ENCODE results near the gene CRTC1. TPM values are rescaled to one million over a fixed set of nuclear protein-coding genes. Genes with fewer than 3 reads are reported as not detected.
A peak's percentile ranks its signal among the peaks of the same experiment; 100 is the strongest.

The CRTC1 gene
- total and polyA plus RNA-seq, 9 of the 15 experiments (the other 6 are each of a cell fraction or from before 2014, with no cell fraction given): 0.25 to 3.8 (median 1.2) TPM; not detected in 2

DNA sequence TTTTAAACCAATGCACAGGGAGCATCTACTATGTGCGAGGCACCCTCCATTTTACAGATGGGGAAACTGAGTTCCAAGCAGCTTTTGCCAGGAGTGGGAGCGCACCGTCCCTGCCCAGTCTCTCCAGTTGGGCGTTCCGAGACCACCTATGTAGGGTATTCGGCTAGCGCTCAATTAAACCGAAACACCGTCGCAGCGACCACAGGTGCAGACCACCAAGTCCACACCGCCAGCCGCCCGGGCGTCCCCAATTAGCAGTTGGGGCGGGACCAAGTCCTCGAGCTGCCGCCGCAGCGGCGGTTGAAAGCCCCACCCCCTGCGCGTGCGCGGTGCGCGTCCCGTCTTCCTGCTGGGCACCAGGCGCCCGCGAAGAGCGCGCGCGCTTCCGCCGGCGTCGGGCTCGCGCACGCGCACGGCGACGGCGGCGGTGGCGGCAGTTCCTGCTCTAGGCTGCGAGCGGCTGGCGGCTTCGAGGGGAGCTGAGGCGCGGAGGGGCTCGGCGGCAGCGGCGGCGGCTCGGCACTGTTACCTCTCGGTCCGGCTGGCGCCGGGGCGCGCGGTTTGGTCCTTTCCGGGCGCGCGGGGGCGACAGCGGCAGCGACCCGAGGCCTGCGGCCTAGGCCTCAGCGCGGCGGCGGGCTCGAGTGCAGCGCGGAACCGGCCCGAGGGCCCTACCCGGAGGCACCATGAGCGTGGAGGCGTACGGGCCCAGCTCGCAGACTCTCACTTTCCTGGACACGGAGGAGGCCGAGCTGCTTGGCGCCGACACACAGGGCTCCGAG is 148.2 kb downstream of the CRTC1 start, which contains the start of gene UPF1:
Gene UPF1, plus strand, starts transcription at position 436 of the 782 bp plus-strand sequence. Its CDS starts 251 bp downstream, at position 687.
- peak; percentile 76 for ATAC-seq
- ChIA-PET POLR2A (interaction anchor here (0.6 to 3.5 kb wide), 12 partner anchors 8 to 1415 kb away, joined by 3 to 34 read pairs (median 4); partner anchors contain the start of gene REX1BD), CTCF (ENCODE audit: low intra/inter-chr PET ratio) (interaction anchor here (0.6 to 0.7 kb wide), 2 partner anchors 56 to 236 kb away, joined by 3 to 4 read pairs; no protein-coding TSS in a partner anchor)
- Histone ChIP-seq H3K9me1 (ENCODE audit: control insufficient read depth, insufficient read depth, low read length) (peaks cover 6% of the 10 kb centered on the region), H2AFZ (ENCODE audit: low read depth, low read length) (peak within 1 kb of the TSS; percentile 100), H3K27ac (ENCODE audit: extremely low read depth, low read depth, low read length) (peak within 1 kb of the TSS; percentile 96), H3K4me3 (peak within 1 kb of the TSS; percentile 90), H3K4me2 (ENCODE audit: insufficient read depth, low read length) (peak within 1 kb of the TSS; percentile 100), H3K79me2 (ENCODE audit: control insufficient read depth, insufficient read depth, low read length) (peaks cover 53% of the 10 kb centered on the region), H3K27me3 (ENCODE audit: control insufficient read depth in 2 of 2, insufficient read depth in 2 of 2, low read length in 2 of 2) (no peaks in the 10 kb centered on the region), H3K36me3 (ENCODE audit: control insufficient read depth, insufficient read depth, low read length) (peaks cover 31% of the 10 kb centered on the region), H3K4me1 (replicated peaks in 1 of 2; ENCODE audit: control insufficient read depth in 2 of 2, insufficient read depth in 2 of 2, low read length in 2 of 2) (peaks cover 16 to 22% of the 10 kb centered on the region in 2 experiments), H3K9me3 (replicated peaks; ENCODE audit: control insufficient read depth, insufficient read depth, low read depth, low read length) (peaks cover 2% of the 10 kb centered on the region; the same call in 1 of the 2 replicates), H3K9ac (ENCODE audit: insufficient read depth in 1 of 2, low read depth in 2 of 2, low read length in 2 of 2) (peak within 1 kb of the TSS; percentile 92 to 100), H4K20me1 (replicated peaks; ENCODE audit: control insufficient read depth, insufficient read depth, low read length) (peaks cover 37% of the 10 kb centered on the region)
- FAIRE-seq: no peak
- BruUV-seq (replicated peaks): no TSS peak
- DNase-seq (ENCODE audit: extremely low read depth in 1 of 4, low spot score in 3 of 4): peak; percentile 93 to 97 (median 94)
- under 1% methylated on average over 77 of the region's 96 CpGs for WGBS (ENCODE audit: insufficient coverage, low coverage, missing lambda C conversion rate)
- in situ Hi-C loops (cut with MboI) (no loop called here), intact Hi-C loops (cut with micrococcal nuclease) (loop anchor here (5.0 kb wide), 1 partner anchor 194 kb away; the partner anchor contains the start of gene KLHL26)
- TF ChIP-seq ASH1L (IDR thresholded peaks at IDR 0.05; ENCODE audit: borderline replicate concordance, low read depth, partially characterized antibody) (no peak), CHD2 (IDR thresholded peaks at IDR 0.05; ENCODE audit: low read depth, low read length) (no peak), ZNF143 (CRISPR knock-in tag; IDR thresholded peaks at IDR 0.05) (no peak), MXI1 (IDR thresholded peaks at IDR 0.05; ENCODE audit: low read depth, low read length) (0 out of 2 replicates have a peak, but pooled peaks have one; percentile 26), FUS (optimal IDR thresholded peaks at IDR 0.05; ENCODE audit: low read depth, low read length) (peak; percentile 41), SMAD4 (CRISPR knock-in tag; conservative IDR thresholded peaks at IDR 0.05) (peak; percentile 89), TAF1 (IDR thresholded peaks at IDR 0.05; ENCODE audit: control insufficient read depth, extremely low read depth, insufficient read depth, low read length, severe bottlenecking) (peak; percentile 95), HCFC1 (IDR thresholded peaks at IDR 0.05; ENCODE audit: low read depth, low read length) (peak; percentile 55), HEY1 (CRISPR knock-in tag; IDR thresholded peaks at IDR 0.05; ENCODE audit: borderline replicate concordance) (no peak)
- TF ChIP-seq, protein P1, sequence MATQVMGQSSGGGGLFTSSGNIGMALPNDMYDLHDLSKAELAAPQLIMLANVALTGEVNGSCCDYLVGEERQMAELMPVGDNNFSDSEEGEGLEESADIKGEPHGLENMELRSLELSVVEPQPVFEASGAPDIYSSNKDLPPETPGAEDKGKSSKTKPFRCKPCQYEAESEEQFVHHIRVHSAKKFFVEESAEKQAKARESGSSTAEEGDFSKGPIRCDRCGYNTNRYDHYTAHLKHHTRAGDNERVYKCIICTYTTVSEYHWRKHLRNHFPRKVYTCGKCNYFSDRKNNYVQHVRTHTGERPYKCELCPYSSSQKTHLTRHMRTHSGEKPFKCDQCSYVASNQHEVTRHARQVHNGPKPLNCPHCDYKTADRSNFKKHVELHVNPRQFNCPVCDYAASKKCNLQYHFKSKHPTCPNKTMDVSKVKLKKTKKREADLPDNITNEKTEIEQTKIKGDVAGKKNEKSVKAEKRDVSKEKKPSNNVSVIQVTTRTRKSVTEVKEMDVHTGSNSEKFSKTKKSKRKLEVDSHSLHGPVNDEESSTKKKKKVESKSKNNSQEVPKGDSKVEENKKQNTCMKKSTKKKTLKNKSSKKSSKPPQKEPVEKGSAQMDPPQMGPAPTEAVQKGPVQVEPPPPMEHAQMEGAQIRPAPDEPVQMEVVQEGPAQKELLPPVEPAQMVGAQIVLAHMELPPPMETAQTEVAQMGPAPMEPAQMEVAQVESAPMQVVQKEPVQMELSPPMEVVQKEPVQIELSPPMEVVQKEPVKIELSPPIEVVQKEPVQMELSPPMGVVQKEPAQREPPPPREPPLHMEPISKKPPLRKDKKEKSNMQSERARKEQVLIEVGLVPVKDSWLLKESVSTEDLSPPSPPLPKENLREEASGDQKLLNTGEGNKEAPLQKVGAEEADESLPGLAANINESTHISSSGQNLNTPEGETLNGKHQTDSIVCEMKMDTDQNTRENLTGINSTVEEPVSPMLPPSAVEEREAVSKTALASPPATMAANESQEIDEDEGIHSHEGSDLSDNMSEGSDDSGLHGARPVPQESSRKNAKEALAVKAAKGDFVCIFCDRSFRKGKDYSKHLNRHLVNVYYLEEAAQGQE (IDR thresholded peaks at IDR 0.05; ENCODE audit: borderline replicate concordance): no peak
- TF ChIP-seq, protein P1 (CRISPR knock-in tag; IDR thresholded peaks at IDR 0.05; ENCODE audit: low read depth): peak; percentile 79
- TF ChIP-seq, protein P2, sequence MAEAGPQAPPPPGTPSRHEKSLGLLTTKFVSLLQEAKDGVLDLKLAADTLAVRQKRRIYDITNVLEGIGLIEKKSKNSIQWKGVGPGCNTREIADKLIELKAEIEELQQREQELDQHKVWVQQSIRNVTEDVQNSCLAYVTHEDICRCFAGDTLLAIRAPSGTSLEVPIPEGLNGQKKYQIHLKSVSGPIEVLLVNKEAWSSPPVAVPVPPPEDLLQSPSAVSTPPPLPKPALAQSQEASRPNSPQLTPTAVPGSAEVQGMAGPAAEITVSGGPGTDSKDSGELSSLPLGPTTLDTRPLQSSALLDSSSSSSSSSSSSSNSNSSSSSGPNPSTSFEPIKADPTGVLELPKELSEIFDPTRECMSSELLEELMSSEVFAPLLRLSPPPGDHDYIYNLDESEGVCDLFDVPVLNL (CRISPR knock-in tag; IDR thresholded peaks at IDR 0.05; ENCODE audit: low read depth): no peak

Data from K562 (cell line).